Panc1 (cell line): ENCODE results near the gene MAGEF1. TPM values are rescaled to one million over a fixed set of nuclear protein-coding genes. Genes with fewer than 3 reads are reported as not detected.
A peak's percentile ranks its signal among the peaks of the same experiment; 100 is the strongest.

Experiments
- ATAC-seq: fragments of 200-7000 bp; cut with Tn5 transposase; 2 replicates; pipeline ENCODE4 v1.9.1; 2020; ENCODE audit warnings: mild to moderate bottlenecking, moderate library complexity
- BruUV-seq: library from RNA; stranded (reverse); fragments of 400-500 nt; replicated peaks from 2 replicates; lab custom pipeline; 2021; lab: Mats Ljungman, UMichigan
- CTCF ChIA-PET: fragments of 300-600 bp; sonication (Branson Sonifier 250); formaldehyde crosslinking; loops from one replicate; lab custom pipeline; 2022; ENCODE audit warnings: antibody characterized with exemption; lab: Charles Lee
- POLR2A ChIA-PET: fragments of 300-600 bp; sonication (Branson Sonifier 250); formaldehyde crosslinking; loops from one replicate; lab custom pipeline; 2022; ENCODE audit warnings: antibody characterized with exemption; lab: Charles Lee
- DNase-seq: peaks from one replicate; pipeline ENCODE4 v3.0.0-alpha.2; 2010; ENCODE audit warnings: low read depth, low spot score
- H3K27ac ChIP-seq: 2 replicates; pipeline ENCODE4 v1.5.1; 2011; ENCODE audit warnings: mild to moderate bottlenecking, low read length, inconsistent platforms
- H3K27me3 ChIP-seq: fragments of 200-500 bp; sonication (Bioruptor generic); 2 replicates; pipeline ENCODE4 v1.6.0; 2014; ENCODE audit warnings: low read length, inconsistent platforms; ENCODE audit not compliant: control insufficient read depth, insufficient read depth
- H3K36me3 ChIP-seq: fragments of 200-500 bp; sonication (Bioruptor generic); 2 replicates; pipeline ENCODE4 v1.5.1; 2014; ENCODE audit warnings: inconsistent platforms, mild to moderate bottlenecking, low read length, moderate library complexity; ENCODE audit not compliant: control insufficient read depth, insufficient read depth
- H3K4me1 ChIP-seq: 2 replicates; pipeline ENCODE4 v1.5.1; 2011; ENCODE audit warnings: inconsistent platforms, mild to moderate bottlenecking, low read length, moderate library complexity; ENCODE audit not compliant: control insufficient read depth, insufficient read depth
- H3K4me3 ChIP-seq, 2 experiments: 2 replicates each; pipeline ENCODE4 v1.5.1; 2011 to 2012; ENCODE audit warnings: low read depth in 2 of 2, low read length in 2 of 2, mild to moderate bottlenecking in 2 of 2, inconsistent platforms in 1 of 2, moderate library complexity in 1 of 2
- H3K9me3 ChIP-seq: fragments of 200-500 bp; sonication (Bioruptor generic); 2 replicates; pipeline ENCODE4 v1.5.1; 2014; ENCODE audit warnings: low read depth, mild to moderate bottlenecking, inconsistent platforms, low read length, moderate library complexity; ENCODE audit not compliant: control insufficient read depth, insufficient read depth
- CTCF ChIP-seq: fragments of 450-650 bp; IDR thresholded peaks from 2 replicates; pipeline ENCODE4 v1.5.1; 2017; ENCODE audit warnings: mild to moderate bottlenecking
- POLR2AphosphoS5 ChIP-seq: IDR thresholded peaks from 2 replicates; pipeline ENCODE4 v1.6.1; 2012; ENCODE audit warnings: mild to moderate bottlenecking, low read depth, low read length, moderate library complexity
- REST ChIP-seq, 2 experiments: IDR thresholded peaks; 2 replicates each; pipeline ENCODE4 v1.6.1; 2011 to 2012; ENCODE audit warnings: low read depth in 2 of 2, control low read depth in 1 of 2, low read length in 1 of 2, mild to moderate bottlenecking in 1 of 2, moderate library complexity in 1 of 2; ENCODE audit not compliant: insufficient read depth in 1 of 2
- SIN3A ChIP-seq: IDR thresholded peaks from 2 replicates; pipeline ENCODE4 v1.6.1; 2012; ENCODE audit warnings: low read depth, mild to moderate bottlenecking, low read length, moderate library complexity, borderline replicate concordance; ENCODE audit not compliant: insufficient read depth
- TCF7L2 ChIP-seq: IDR thresholded peaks from 2 replicates; pipeline ENCODE4 v1.6.1; 2011; ENCODE audit warnings: mild to moderate bottlenecking, low read depth, low read length, inconsistent platforms
- in situ Hi-C: cut with HindIII; loops from 2 replicates; pipeline ENCODE4 v1.10.0; 2016; ENCODE audit warnings: low sequenced_read_pairs, low pct_unique_long_range_greater_than_20kb
- intact Hi-C: fragments of 100-400 bp; cut with micrococcal nuclease; formaldehyde crosslinking; loops from one replicate; pipeline ENCODE4 v1.10.0; 2022; ENCODE audit not compliant: unreplicated experiment
- total RNA-seq: library from RNA; stranded (reverse); gene quantifications from one replicate; pipeline ENCODE4 v1.2.1, GENCODE V29; 2021; ENCODE audit not compliant: unreplicated experiment

The MAGEF1 gene
- total RNA-seq, 1 experiment from 2014 or later, result 27.7 TPM

GRCh38 chr3:184741259-184741556, 29.3 kb upstream of the MAGEF1 start:
- H3K27ac ChIP-seq, result no peak overlapping the region
- H3K27me3 ChIP-seq, result no peaks in the 10 kb centered on the region; the same call in 1 of the 2 replicates
- intact Hi-C loops, result no loop called here
- no peaks in the 10 kb centered on the region for H3K9me3 ChIP-seq
- DNase-seq (no peak), ATAC-seq (peak; percentile 25; the same call in 1 of the 2 replicates)
- H3K36me3 ChIP-seq, result no peaks in the 10 kb centered on the region
- BruUV-seq, result no TSS peak
- POLR2A ChIA-PET, result no interaction called here
- H3K4me1 ChIP-seq, result no peaks in the 10 kb centered on the region
- in situ Hi-C loops, result no loop called here
- TF ChIP-seq SIN3A, result no peak
- no peak for TF ChIP-seq POLR2AphosphoS5
- no peak for TF ChIP-seq TCF7L2
- no peak for TF ChIP-seq REST (IDR thresholded peaks at IDR 0.05; ENCODE audit: insufficient read depth in 1 of 2, low read depth in 2 of 2, low read length in 1 of 2)
- no peak for TF ChIP-seq CTCF
- CTCF ChIA-PET, result interaction anchor here (0.6 kb wide), 1 partner anchor 265 kb away, joined by 3 read pairs; no protein-coding TSS in a partner anchor
- no peak overlapping the region for H3K4me3 ChIP-seq

GRCh38 chr3:184740509-184741258, 28.8 kb upstream of the MAGEF1 start:
- peak; percentile 18; the same call in 1 of the 2 replicates for ATAC-seq
- Histone ChIP-seq H3K4me3 (no peak overlapping the region), H3K9me3 (no peaks in the 10 kb centered on the region), H3K36me3 (no peaks in the 10 kb centered on the region), H3K27ac (no peak overlapping the region), H3K27me3 (no peaks in the 10 kb centered on the region; the same call in 1 of the 2 replicates), H3K4me1 (no peaks in the 10 kb centered on the region)
- no TSS peak for BruUV-seq
- in situ Hi-C loops, result no loop called here
- POLR2A ChIA-PET, result no interaction called here
- CTCF ChIA-PET, result interaction anchor here (0.6 to 1.3 kb wide), 3 partner anchors 29 to 265 kb away, joined by 3 to 4 read pairs (median 3); partner anchors contain the start of genes EPHB3 and MAGEF1
- TF ChIP-seq REST (IDR thresholded peaks at IDR 0.05; ENCODE audit: insufficient read depth in 1 of 2, low read depth in 2 of 2, low read length in 1 of 2), result no peak
- TF ChIP-seq POLR2AphosphoS5, result no peak
- TF ChIP-seq SIN3A, result no peak
- no peak for TF ChIP-seq CTCF
- TF ChIP-seq TCF7L2, result no peak
- no peak for DNase-seq
- intact Hi-C loops, result no loop called here
